GM18861 (cell line): ENCODE results near the gene FZD7.
A peak's percentile ranks its signal among the peaks of the same experiment; 100 is the strongest.

ENCODE experiments used
- ATAC-seq: cut with Tn5 transposase; IDR thresholded peaks from one replicate; pipeline ENCODE4 v1.9.1; 2021; ENCODE audit not compliant: unreplicated experiment

Gene FZD7

DNA sequence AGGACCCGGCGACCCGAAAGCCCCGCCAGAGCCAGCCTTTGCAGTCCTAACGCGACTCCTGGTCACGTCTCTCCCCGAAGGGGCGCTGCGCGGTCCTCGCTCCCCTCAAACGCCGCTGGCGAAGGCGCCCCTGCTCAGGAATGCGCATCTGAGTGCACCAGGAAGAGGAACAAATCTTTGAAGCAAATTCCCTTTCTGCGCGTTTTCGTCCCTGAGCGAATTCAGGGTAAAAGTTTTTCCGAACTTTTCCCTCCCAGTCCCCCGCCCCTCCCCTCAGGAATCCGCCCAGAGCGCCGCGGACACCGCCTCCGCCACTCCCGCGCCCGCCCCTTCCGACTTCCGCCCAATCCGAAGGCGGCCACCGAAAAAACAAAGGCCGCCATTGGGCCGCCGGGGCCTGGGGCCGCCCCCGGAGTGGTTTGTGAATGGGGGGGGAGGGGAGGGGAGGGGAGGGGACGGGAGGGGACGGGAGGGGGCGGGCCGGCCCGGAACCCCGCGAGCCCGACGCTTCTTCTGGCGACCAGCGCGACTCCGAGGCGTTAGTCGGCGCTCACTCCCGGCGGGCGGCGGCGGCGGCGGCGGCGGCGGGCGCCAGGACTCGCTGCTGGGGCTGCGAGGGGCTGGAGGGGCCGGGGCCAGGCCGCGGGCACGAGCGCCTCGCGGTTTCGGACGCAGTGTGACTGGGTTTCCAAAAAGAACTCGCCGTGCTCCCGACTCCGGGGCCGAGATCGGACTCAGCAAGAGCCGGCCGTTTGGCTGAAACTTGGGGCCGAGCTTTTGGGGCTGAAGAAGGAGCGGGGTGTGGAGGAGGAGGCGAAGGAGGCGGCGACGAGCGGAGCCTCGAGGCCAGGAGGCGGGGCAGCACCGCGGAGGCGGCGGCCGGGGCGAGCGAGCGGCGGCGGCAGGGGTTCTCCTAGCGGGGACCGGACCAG is at the start of gene FZD7:
Gene FZD7 (plus strand): TSS at position 539 of the 932 bp plus-strand sequence. CDS start 793 bp downstream, outside the sequence.
- ATAC-seq: peak; percentile 61

DNA sequence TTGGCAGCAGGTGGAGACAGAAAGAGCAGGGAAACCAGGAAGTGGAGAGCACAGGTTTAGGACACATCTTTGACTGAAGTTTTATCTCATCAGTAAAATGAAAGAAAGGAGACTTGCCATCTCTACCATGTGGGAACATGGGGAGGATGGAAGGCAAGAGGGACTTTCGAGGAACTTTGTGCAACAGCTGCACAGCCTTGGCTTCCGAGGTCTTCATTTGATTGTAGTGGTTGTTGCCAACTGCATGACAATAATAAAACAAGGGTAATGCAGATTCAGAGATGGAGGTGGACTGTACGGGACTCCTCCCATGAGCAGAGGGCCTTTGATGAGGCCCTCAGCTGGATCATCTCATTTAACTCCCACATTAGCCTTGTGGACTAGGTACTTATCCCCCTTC is 49.3 kb upstream of the FZD7 start:
- no peak for ATAC-seq

DNA sequence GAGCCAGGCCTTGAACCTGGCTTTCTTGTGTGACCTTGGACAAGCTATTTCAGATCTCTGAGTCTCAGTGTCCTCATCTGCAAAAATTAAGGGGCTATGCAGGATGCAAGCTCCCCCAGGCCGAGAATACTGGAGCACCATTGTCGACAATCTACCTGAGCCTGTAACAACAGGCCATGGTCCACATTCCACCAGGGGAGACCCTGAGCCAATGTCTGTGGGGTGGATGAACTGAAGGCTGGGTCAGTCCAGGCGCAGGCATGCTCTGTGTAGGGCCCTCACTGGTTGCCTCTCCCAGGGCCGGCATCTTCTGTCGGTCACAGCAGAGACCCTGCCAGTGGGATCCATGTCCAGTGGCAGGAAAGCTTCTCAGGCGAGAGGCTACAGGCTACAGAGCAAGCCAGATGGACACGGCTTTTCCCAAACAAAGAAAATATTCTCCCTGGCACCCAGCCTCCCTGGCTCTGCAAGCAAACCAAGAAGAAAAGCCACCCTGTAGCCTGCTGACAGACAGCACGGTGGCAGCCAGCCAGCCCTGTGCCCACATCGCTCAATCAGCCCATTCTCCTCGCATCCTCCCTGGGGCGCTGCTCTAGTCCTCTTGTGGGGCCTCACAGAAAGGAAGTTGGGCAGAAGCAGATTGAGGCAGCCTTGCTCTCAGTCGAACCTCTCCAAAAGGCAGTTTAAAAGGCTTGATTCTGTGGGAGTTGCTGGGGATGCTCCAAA is 48.7 kb upstream of the FZD7 start:
- ATAC-seq: no peak

DNA sequence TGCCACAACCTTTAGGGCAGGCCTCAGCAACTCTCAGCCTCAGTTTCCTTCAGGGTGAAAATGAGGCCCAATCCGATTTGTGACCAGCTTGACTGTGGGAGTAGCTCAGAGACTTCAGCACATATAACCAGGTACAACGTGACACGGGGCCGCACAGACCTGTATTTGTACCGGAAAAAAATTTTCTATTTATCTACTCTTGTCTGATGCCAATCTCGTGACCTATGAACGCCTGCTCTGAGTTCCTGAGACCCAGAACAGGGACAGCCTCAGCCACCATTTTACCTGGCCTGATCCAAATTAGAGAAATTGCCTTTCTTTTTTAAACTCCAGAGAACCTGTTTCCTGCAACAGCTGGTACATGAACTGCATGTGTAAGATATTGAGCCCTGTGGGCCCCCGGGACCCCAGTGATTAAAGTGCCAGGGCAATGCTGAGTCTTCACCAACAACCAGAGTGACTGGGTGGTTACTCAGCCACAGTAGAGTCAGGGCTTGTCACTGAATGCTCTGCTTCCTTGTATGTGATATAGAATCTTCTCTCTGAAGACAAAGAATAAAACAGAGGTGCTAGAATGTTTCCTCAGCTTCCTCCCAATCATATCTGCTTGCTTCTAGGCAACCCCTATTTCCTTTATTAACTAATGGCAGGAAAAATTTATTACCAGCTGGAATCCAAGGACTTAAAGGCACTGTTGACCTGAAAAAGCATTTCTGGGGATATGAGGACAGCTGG is 47.8 kb upstream of the FZD7 start:
- ATAC-seq: no peak

DNA sequence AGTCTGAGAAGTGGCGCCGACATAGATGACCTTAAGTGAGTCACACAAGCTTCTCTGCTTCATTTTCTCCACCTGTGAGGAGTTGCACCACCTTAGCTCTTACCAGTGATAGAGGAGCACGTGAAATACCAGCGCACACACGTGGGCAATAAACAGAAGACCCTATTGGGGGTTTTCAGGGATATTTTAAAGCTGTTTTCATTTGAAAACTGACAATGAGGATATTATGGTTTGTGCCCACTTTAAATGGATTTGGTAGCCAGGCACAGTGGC is 47.3 kb upstream of the FZD7 start:
- ATAC-seq: no peak

DNA sequence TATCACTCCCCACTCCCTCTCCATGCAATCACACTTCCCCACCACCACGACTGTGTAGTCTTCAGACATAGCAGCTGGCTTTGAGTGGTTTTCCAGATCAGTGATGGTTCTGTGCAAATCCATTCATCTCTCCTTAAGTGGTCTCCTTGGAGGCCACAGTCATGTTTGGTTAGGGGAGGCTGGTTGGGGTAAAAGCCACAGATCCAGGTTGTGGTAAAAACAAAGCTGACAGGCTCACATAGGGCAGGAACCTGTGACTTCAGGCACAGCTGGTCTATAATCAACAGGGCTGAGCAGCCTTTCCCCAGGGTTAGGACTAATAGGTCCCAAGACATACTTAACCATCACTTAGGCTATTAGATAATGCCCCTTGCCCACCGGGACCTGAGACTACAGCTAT is 46.2 kb upstream of the FZD7 start:
- ATAC-seq: no peak

DNA sequence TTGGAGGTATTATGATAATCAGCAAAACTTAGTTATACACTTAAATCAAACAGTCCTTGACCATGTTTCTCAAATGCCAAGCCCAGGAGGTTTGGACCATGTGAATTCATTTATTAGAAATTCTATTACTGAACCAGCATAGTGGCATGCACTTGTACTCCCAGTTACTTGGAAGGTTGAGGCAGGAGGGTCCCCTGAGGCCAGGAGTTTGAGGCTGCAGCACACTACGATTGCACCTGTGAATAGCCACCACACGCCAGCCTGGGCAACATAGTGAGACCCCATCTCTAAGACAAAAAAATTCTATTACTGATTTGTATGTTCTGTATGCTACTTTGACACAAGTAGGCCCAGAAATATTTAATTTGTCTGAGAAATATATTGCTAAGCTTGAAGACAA is 43.6 kb upstream of the FZD7 start:
- no peak for ATAC-seq

DNA sequence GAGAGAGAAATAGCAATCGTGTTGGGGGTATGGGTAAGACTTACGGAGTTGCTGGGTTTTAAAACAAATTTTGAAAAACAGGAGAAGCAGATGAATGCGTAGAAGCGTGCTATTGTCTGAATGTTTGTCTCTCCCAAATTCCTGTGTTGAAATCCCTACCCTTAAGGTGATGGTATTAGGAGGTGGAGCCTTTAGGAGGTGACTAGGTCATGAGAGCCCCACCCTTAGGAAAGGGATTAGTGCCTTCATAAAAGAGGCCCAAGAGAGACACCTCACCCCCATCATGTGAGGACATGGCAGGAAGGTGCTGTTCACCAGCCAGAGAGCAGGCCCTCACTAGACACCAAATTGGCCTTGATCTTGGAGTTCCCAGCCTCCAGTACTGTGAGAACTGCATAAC is 40.7 kb upstream of the FZD7 start:
- no peak for ATAC-seq

DNA sequence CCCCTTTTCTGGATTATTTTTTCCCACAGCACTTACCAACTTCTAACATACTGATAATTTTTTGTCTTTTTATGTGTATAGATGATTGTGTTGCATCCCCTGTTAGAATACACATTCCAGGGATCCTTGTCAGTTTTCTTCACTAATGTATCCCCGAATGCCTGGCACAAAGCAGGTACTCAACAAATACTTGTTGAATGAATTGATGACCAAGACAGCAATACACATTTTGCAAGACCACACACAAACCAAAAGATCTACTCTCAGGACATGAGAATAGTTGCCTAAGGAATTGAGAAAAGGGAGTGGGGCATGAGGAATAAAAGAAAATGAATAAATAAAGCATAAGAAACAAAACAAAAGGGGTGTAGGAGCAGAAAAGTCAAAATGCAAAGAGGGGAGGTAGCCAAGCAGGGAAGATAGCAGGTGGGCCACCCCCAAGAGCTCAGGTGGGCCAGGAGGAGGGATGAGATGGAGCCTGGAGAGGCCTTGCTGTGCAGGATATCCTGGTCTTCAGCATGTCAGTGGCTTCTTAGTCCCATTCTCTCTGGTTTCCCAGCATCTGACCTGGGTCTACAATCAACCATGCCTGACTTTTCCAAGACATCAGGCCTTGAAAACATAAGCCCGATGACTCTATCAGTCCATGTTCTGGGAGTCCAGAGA is 38.5 kb upstream of the FZD7 start:
- no peak for ATAC-seq

DNA sequence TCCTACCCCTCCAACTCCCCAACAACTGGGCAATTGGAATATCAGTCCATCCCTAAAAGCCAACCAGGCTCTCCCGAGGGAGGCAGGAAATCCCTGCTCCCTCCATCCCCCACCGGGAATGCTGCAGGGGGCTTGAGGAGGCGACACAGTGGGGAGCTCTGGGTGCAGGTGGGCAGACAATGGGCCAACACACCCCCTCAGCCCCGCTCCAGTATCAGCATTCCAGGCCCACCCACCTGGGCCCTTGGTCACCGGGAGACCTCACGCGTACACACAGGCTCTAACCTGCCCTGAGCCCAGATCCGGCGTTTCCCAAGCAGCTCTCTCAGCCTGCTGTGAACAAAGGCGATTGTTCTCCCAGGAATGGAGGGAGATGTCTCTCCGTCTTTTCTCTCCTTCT is 37.6 kb upstream of the FZD7 start:
- ATAC-seq: no peak

DNA sequence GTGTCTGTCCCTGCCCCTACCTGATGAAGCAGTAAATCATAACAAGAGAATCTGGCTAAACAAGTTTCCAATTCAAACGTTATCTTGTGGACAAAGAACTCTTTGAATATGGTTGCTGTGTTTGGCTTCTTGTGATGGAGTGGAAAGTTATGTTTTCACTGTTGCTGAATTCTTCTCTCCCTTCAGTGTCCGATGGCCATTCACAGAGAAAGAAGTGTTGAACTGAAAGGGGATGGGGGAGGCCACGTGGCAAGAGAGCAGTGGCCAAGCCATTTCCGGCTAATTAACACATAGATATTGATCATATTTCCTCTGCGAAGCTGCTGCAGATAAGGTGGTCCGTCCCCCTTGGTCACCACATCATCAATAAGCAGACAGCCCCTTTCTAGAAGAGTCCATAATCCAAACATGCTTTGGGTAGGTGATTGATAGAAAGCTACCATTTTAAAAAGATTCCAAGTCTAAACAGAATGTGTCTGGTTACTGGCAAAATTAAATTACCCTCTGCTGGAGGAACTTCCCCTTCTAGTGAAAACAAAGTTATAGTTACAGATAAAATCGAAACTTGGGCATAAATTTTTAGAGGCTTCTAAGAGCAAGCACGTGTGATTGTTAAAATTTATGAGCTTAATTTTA is 36.9 kb upstream of the FZD7 start:
- ATAC-seq: no peak

DNA sequence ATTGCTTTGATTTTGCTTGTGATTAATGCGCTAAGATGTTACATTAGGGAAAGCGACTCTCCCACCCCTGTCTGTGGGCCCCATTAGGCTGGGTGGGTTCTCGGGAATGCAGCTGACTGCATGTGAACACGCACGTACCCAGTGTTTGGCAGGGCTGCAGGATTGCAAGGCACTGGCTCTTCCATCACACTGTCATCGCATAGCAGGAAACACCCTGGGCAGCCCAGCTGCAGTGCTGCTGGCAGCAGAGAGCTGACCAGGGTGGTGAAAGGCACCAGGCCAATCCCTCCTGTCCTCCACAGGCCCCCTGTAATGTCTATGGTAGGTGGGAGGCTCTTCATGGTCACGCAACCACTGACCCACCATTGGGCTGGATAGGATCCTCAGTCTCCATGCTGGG is 34.4 kb upstream of the FZD7 start:
- no peak for ATAC-seq

DNA sequence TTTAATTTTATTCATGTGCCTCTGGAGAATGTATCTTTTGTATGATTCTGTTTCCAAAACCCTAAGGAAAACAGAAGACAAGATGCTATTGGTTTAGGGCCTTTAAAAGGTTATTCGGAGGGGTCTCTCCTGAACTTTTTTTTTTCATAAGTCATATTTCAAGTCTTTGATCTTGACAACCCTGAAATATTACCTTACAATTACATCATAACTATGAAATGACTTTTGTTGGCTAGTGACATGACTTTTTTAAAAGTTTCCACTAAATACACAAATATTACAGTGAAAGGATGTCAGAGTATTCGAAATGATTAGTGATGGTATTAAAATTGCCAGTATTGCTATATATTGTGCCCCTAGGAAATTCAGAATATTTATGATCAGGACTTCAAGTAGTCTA is 31.8 kb upstream of the FZD7 start:
- no peak for ATAC-seq

DNA sequence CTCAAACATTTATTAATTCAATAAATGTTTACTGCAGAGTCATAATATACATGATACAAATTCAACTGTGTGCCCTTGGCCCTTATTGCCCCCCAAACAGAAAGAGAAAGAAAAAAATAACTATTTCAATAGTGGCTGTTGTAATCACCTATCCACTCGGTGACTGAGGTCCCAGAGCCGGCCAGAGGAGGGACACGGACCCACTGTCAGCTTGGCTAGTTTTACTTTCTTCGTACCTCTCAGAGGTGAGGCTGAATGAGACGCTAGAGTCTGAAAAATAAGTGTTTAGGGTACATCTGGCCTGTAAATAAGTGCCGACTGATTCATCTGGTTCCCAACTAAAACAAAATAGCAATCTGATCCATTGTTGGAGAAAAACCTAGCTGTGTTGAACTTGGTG is 31.3 kb upstream of the FZD7 start:
- no peak for ATAC-seq

DNA sequence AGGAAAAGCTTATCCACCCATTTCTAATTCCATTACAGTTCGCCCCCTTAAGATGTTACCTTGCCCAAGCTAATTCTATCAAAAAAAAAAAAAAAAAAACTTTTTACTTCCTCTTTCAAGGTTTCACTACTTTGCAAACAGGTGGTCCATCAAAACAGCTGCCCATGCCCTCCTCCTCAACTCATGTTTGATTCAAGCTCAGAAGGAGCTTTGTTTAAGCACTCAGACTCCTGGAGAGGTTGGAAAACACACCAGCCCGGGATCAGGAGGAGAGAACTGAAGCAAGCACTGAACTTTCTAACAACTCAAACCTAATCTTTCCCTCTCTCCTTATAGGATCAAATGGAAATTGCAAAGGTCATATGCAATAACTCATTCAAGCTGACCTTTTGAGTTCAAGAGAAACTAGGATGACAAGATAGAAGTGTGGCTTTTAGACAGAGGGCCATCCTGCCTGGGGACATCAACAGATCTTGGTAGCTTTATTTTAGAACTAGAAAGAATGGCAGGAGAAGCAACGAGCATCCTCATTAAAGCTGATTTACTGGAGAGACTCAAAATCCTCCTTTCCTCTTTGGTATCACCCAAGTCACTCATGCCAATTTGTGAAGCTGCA is 28.3 kb upstream of the FZD7 start:
- ATAC-seq: peak; percentile 43

DNA sequence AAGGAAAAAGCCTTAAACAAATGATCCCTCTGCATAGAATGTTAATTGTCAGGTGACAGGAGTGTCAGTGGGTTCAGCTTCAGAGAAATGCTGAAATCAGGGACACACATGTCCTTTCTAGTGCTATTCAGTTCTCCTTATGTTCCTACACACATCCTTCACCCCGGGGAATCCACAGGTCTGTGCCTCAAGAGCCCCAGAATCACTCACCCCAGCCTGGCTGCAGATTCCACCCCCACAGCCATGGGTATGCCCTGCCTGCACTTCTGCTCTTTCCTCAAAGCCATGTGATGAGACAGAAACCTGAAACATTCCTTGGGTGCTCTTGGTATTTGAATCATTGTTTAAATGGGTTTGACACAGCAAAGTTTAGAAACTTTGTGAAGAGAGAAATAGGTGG is 27.4 kb upstream of the FZD7 start:
- no peak for ATAC-seq

DNA sequence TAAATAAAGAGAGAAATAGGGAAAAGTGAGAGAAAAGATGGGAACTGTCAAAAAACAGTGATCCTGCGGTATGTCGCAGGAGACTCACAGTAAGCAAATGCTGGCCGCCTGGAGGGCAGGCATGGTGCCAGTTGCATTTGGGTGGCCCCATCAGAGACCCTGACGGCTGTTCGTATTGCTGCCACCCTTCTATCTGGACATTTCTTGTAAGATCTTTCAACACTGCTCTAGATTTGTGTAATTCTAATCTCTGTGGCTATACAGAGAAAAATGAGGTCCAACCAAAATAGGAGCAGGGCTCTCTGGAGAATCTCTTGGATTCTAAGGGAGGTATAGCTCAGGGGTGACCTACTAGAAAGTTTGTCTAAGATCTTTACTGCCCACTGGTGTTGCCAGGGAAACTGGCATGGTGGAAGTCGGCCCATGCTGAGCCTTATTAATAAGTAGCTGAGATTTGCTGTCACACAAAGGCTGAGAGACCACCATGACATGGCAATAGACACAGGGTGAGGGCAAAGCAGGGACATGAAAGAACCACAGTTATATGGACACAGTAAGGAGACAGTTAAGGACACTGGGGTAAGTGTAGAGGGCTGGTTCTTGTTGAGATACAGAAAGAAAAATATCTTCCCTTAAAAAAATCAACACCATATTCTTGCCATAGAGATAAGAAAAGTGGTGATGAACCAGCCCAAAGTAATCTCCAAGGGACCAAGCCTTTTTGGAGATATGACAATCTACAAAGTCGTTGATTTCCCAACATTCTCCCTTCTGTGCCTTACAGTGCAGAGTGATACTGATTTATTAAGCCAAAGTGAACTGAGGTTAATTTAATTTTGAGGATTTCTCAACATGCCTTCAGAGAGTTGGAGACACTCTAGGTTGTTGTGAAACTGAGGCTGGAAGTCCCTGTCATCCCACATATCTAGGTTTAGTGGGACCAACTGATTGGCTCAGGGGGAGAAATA is 26.4 kb upstream of the FZD7 start:
- ATAC-seq: no peak

DNA sequence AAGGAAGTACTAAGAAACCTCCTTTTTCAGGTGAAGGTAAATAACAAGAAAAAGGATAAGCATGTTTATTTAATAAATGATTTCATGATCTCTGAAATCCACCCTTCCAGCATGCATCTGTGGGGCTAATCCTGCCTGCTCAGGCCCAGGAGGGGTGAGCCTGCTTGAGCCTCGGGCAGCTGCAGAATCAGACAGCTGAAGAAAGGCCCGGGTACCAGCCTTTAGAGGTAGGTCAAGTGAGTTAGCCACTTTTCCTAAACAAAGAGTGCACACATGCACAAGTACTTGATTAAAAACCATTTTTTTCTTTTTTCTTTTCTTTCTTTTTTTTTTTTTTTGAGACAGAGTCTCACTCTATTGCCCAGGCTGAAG is 25.7 kb upstream of the FZD7 start:
- ATAC-seq: no peak

DNA sequence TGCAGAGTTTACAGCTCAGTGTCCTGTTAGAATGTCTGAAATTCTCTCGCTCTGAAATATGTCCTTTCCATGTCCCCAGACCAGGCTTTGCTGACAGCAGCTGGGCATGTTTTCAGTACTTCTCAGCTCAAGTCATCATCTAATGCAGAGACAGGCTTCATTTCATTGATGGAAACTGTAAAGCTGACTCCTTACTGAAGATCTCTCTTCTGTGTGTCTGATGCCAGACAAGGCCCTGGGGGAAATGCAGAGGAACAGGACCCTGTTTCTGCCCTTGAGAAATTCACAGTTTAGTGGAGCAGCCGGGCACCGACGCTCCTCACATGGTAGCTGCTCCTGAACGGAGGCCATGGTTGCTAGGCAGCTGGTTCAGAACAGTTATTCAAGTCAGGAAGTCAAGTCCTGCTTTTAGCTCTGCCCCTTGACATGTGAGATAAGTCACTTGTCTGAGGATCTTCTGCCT is 24.6 kb upstream of the FZD7 start:
- ATAC-seq: no peak
